A549 (cell line): Measurements from ENCODE around the gene GNAO1.

ENCODE experiments used
- CHD2 ChIP-seq: fragments of 150-350 bp; IDR thresholded peaks from 2 replicates; pipeline ENCODE4 v1.6.1; 2014; ENCODE audit warnings: low read length; ENCODE audit not compliant: partially characterized antibody
- POLR2A ChIP-seq: IDR thresholded peaks from 2 replicates; pipeline ENCODE4 v1.6.1; 2012; ENCODE audit warnings: mild to moderate bottlenecking, low read length
- RFX5 ChIP-seq: fragments of 450-650 bp; IDR thresholded peaks from 2 replicates; pipeline ENCODE4 v1.7.1; 2014; ENCODE audit warnings: antibody characterized with exemption, mild to moderate bottlenecking, moderate library complexity
- TF ChIP-seq, protein P1 (sequence below): fragments of >200 bp; sonication (Bioruptor Twin); formaldehyde crosslinking; IDR thresholded peaks from 3 replicates; pipeline ENCODE4 v1.5.1; 2016

DNA sequence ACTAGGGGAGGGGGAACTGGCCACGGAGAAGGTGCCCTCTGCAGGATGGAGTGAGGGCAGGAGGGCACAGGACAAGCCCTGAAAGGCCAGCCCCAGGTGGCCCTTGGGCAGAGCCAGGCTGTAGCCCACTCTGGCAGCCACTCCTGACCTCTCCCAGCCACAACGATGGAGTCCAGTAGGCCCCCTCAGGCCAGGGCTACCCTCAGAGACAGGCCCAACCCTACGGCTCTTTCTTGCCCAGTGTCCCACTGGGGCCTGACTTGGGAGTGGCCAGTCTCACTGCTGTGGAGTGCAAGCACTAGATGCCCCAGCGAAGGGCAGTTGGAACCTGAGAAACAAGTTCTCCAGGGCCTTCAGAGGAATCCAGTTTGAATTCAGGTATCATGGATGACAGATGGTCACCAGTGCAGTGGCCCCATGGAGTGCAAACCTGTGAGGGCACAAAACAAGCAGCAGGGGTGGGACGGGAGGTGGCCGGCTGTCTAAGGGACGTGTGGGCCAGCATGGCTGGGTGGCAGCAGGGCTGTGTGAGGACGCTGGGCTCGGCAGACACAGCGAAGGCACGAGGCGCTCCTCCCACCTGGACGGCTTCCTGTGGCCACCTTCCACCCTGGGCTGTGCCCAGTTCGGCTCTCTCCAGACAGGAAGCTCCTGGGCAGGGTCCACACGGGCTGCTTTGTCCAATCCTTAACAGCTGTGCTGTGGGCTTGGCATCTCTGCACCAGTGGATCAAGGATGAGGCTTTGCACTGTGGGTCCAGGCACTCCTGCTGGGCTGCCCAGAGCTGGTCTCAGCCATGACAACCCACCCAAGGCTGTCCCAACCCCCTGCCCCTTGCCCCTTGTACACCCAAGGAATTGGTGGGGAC lies 162.0 kb downstream of the GNAO1 start:
- no peak for TF ChIP-seq RFX5
- TF ChIP-seq CHD2: no peak
- no peak for TF ChIP-seq POLR2A
- TF ChIP-seq, protein P1, sequence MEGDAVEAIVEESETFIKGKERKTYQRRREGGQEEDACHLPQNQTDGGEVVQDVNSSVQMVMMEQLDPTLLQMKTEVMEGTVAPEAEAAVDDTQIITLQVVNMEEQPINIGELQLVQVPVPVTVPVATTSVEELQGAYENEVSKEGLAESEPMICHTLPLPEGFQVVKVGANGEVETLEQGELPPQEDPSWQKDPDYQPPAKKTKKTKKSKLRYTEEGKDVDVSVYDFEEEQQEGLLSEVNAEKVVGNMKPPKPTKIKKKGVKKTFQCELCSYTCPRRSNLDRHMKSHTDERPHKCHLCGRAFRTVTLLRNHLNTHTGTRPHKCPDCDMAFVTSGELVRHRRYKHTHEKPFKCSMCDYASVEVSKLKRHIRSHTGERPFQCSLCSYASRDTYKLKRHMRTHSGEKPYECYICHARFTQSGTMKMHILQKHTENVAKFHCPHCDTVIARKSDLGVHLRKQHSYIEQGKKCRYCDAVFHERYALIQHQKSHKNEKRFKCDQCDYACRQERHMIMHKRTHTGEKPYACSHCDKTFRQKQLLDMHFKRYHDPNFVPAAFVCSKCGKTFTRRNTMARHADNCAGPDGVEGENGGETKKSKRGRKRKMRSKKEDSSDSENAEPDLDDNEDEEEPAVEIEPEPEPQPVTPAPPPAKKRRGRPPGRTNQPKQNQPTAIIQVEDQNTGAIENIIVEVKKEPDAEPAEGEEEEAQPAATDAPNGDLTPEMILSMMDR: no peak
